ENCODE data around the gene CST3. TPM values are rescaled to one million over a fixed set of nuclear protein-coding genes. Genes with fewer than 3 reads are reported as not detected.
"Not testable (repeated sequence)": the region's sequence is repeated elsewhere in the genome, so short reads cannot be mapped to it uniquely, and the experiment has no call there.

Gene CST3
- total RNA-seq, 1 experiment from 2014 or later = 515 TPM

DNA sequence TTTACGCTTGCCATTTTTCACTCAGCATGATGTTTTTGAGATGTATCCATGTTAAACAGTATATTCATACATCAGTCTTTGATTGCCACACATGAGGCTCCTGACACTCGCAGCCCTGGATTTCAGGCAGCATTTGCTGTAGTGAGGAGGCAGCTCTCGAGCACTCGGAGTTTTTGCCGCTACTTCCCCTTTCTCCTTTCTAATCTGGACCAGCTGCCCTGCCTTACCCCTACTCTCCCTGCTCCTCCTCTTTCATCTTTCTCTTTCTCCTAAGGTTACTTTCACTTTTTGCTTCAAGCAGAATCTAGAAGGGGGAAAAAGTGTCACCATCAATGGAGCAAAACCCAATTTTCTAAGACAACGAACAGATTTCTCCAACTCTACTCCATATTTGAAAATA, 5.9 kb upstream of the CST3 start:
- DNase-seq (ENCODE audit: low read depth) = no peak

DNA sequence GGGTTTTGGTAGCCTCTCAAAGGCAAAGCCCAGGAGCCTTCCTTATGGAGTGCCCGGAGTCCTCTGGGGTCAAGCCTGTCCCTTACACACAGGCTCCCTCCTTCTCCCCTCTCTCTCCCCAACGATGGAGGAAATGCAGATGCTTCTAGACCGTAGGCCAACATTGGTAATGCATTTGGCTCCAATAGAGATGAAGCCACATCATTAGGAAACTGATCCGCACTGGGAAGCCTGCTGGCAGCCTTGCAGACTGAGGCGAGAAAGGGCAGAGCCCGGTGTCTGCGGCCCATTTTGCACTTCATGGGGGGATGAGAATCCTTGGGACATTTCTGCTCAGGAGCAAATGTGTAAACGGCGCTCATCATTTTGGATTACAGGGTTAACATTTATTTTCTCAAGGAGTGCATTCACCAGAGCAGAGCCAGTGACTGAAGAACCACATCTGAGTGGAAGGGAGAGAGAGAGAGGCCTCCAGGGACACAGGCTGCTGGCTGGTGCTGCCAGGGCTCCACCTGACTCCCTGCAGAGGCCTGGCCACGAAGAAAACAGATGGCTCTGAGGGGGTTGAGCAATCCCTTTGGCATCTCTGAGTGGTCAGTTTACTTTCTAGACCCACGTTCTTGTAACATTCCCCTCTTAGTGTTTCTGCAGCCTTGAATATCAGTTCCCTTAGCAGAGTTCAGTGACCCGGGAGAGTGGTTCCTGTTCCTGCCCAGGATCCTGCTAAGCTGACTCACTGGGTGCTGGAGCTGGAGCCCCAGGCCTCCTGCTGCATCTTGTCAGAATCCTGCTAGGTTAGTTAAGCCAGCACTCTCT, 4.4 kb upstream of the CST3 start:
- DNase-seq (ENCODE audit: low read depth) = peak; percentile 99

DNA sequence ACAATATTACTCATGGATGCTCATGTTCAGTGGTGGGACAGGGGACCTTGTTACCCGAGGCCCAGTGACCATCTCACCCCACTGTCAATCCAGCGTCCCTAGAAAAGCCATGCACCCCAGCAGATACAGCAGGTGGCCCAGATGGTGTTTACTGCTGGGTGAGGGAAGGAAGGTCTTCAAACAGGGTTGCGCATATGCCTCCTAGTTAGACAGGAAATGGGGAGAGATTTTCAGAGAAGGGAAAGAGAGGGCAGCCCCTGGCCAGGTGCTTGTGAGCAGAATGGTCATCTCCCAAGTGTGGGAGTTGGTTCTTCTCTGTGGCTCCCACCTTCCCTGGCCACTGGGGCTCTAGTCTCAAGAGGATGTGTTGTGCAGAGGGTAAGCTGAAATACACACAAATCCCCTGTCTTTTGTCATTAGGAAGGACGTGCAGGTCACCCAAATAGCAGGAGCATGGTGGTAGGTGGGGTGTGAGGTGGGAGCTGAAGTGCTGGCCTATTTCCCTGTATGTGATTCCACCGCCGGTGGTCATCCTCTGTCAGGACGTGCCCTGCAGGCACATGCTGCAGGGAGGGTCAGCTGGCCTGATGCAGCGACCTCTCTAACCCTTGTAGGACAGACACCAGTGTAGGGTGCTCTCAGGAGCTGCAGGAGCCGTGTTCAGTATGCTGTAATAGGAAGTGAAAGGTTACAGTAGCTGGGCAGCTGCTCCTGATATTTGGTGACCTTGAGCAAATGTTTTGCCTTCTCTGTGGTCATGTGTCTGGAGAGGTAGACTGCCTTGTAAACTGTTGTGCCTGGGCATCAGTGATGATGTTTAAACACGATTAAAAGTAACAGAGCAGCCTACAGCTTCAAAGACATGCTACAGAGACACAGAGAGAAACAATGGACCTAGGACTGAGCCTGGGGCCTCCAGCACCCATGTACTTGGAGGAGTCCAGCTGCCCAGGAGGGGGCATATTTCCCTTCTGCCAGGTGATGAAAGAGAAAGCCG, 3.2 kb upstream of the CST3 start:
- DNase-seq (ENCODE audit: low read depth) = no peak

DNA sequence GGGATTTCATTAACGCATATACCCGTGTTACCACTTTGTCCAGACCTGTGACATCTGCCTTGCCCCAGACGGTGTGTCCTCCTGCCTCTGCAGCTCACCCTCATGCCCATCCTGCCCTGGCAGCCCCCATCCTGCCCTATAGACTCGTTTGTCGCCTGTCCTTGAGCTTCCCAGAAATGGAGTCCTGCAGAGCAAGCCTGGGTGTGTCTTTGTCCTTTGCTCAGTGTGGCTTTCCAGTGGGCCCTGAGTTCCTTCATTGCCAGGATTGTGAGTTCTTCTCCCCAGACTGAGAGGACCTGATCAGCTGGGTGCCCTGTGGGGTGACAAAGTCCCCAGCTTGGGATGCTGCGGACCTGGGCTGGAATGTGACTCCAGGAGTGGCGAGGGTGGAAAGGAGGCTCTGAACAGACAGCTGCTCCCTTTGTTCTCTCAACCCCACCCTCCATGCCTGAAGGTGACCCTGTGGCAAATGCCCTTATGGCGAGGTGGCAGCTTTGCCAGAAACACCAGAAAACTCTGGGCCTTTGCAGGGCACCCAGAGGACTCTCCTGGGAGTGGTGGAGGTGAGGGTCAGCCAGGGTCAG, 2.4 kb upstream of the CST3 start:
- no peak for DNase-seq (ENCODE audit: low read depth)

DNA sequence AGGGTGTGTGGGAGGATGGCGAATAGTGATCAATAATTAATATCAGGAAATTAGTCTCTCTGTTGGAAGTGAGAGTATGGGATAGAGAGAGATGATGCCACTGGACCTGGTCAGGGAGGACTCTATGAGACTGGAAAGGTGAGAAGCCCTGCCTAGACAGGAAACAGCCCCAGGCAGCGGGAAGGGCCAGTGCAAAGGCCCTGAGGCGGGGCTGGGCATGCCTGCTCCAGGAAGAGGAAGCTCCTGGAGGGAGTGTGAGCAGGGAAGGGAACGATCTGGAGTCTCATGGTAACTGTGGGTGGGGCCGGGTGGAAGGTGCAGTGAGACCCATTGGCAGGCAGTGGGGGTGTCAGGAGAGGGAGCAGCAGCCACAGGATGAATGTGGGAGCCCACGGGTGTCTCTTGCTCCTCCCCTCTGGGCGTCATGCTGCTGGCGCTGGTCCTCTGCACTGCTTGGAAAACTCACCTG, 1.8 kb upstream of the CST3 start:
- DNase-seq (ENCODE audit: low read depth) = no peak

DNA sequence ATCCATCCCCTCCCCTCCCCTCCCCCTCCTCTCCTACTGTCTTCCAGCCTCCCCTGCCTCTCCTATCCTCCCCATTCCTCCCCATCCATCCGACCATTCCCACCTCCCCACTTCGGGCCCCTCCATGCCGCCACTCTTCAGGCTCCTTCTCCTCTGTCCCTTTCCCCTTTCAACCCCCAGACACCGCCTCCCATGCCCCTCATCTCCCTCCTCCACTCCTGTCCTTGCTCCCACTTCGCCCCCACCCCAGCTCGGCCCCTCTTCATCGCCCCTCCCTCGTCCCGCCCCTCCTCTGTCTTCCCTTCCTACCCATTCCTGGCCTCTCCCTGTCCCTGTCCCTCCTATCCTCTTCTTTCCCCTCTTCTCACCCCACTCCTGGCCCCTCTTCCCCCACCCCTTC, 554 bp upstream of the CST3 start:
- DNase-seq (ENCODE audit: low read depth) = no peak

DNA sequence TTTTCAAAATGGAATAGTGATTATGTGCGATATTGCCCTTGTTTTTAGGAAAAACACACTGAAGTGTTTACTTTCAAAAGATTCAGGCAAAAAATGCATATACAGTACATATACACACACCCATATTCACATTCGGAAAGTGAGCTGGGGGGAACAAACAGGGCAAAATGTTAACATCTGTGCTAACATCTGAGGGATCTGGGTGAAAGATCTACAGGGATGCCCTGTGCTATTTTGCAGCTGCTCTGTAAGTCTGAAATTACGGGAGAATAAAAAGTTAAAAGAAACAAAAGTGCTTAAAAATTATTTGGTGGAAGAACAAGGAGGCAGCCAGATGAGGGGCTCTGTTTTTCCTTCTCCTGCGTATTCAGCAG, 860 bp downstream of the CST3 start:
- DNase-seq (ENCODE audit: low read depth) = no peak

DNA sequence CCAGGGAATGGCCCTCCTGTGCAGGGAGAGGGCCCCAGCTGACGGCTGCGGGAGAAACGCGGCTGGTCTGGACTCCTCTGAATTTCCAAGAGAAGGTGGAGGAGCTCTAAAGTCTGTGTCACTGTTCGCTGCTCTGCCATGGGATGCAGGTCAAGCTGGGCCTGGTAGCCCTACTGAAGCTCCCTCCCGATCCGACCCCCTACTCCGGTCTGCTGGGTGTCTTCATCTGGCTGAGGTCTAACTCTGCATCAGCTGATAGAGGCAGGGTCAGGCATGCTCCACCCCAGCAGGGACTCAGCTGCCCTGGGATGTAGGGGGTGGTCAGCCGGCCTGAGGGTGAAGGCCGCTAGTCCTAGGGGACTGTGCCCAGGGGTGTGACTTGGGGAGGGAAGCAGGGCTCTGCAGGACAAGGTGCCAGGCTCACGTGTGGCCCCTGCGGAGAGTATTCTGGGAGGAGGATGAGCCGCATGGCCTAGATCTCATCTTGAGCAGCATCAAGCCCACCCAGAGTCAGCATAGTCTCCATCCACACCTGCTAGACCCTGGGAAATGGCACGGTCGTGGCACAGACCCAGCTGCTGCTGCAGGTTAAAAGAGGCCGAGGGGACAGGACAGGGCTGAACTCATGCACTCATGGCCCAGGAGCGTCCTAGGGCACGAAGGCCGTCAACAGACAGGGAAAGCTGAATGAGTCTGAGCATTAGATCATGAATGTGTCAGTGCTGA, 1.4 kb downstream of the CST3 start:
- DNase-seq (ENCODE audit: low read depth) = no peak

DNA sequence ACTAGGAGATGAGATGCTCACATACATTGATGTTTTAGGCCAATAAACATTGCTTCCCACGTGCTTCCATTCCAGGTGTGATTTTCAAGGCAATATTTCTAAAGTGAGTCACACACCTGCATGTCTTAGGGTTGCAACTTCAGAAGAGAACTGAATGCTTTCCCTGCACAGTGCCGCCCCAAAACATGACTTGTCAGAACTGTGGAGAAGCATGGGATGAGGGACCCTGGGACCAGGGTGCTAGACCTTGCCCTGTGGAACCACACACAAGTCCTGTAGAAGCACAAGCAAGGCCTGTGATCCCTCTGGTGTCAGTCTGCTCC, 2.0 kb downstream of the CST3 start:
- DNase-seq (ENCODE audit: low read depth) = not testable (repeated sequence)

DNA sequence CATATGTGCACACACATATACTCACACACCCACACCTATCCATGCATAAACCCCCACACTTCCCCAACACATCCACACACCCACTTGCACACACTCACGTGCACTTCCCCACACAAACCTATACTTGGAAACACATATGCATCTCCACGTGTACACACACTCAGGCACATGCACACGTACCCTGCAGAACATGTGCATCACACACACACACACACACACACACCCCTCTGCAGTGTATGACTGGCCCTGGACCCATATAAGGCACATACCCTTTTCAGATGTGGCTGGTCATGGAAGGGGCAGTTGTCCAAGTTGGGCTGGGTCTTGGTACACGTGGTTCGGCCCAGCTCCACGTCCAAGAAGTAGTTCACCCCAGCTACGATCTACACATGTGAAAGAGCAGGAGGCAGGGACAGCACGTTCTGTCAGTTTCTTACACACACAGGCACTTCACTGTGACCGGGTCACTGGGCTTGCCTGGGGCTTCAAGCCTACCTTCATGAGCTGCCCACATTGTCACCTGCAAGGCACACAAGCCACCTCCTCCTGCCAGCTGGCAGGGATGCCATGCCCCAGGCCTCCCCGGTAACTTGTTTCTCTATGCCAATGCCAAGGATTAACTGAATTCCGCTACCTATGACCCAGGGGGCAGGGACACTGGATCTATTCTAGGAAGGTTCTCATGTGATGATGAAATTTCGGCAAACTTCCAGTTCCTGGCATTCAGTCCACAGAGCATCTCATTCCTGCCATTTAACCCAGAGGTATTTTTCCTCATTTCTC, 2.6 kb downstream of the CST3 start:
- DNase-seq (ENCODE audit: low read depth) = no peak

DNA sequence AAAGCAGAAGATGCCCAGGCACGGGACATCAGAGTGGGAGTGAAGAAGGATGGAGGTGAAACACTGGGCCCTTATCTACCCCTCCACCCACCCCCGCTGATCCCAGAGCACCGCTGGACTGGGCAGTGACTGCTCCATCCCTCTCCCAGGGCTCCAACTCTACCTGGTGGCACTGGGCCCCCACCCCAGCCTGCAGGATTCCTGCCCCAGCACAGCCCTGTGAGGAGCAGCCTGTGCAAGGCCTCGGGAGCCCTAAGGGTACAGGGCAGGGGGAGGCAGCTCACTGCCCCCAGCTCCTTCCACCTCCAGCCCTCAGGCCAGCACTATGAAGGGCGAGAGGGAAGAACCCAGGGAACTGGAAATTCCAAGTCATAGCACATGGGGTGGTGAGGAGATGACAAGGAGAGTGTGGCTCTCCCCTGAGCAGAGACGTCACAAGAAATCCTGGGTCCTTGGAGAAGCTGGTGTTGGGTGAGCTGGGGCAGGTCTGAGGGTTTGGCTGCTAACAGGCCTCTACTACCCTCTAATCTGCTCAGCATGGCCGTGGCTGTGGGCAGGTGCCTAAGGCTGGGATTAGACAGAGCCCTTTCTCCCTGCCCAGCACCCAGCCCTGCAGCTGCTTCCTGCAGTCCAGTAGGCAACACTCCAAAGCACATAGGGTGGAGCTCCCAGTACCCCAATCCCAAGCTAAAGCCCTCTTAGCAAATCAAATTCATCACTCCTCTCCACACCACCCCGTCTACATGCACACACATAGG, 3.5 kb downstream of the CST3 start:
- DNase-seq (ENCODE audit: low read depth) = no peak

DNA sequence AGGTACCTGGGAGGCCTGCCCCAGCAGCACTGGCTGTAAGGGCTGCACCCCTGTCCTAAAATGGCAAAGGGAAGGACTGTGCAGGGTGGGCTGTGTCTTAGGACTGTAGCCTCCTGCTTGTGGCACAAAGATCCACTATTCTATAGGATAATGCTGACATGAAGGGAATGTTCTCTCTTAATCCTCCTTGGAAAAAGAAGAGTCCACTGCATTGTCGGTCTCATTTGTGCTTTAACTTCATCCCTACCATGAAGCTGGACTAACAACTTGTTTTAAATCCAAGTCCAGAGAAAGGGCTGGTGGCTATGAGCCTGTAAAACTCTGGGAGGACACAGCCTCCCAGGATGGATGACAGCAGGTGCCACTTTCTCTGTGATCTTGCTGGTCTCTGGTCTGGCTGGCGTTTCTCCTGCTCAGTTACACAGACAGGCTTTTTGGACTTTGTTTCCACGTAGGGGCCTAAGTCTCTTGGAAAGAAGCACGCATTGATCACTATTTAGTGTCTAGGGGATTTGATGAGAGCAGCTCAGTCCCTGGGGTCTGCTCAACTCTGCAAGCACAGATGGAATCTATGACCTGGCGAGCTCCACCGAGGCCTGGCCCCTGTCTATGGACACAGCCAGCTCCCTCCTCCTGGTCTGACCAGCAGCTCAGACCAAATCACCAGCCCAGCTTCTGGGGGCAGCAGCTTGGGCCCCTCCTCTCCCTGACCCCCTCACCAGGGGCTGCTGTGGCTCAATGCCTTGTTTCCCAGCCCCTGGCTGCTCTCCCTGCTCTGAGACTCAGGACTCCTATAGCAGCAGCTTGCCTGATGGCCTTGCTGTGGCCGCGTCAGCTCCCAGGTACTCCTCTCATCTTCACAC, 4.8 kb downstream of the CST3 start:
- DNase-seq (ENCODE audit: low read depth) = no peak

DNA sequence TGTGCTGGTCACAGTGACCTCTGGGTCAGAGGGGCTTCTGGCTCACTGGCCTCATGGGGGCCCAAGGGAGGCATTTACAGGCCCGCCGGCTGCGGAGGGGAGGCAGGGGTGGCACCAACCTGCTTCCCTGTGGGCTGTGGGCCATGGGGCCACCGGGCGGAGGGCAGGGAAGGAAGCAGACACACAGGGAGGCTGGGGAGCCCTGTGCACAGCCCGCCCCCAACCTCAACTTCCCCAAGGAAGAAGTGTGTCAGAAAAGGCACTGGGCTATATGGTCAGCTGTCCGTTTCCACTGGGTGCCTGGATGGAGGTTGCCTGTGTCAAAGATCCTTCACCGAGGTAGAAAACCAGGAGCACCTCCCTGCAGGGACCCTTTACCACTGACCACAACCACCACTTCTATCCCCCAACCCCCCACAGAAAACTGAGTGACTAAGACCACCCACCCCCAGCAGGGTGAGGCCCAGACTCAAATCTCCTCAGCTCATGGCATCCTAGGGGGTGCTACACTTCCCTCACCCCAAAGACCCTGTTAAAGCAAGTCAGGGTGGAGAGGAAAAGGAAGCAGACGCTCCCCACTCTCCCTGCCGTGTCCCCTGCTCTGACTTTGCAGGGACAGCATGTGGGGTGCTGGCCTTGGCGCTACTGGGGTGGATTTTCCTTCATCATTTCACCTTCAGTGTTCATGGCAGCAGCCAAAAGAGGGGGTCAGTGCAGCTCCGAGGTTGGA, 5.6 kb downstream of the CST3 start:
- DNase-seq (ENCODE audit: low read depth) = no peak

DNA sequence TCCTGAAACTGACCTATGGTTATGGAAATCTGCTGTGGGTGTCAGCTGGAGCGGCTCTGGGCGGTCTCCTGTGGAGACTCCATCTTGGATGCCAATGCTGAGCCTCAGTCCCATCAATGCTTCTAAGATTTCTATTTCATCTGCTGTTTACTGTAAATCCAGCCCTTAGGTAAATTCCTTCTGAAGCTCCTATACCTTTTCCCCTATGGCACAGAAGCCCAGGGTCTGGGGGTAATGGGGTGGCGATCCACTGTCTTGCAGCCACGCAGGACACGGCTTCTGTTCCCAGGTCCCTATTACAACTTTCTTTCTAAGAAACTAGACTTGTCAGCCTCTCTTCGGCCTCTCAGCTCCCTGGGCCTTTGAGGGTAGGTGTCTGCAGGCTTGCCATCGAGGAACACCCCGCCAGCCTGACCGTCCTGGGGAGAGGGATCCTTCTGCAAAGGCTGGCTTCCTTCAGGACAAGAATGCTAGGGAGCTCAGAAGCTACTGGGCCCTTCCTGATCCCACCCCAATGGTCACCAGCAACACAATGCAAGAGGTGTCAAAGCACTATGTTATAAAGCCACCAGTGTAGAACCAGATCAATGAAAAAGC, 6.4 kb downstream of the CST3 start:
- no peak for DNase-seq (ENCODE audit: low read depth)

DNA sequence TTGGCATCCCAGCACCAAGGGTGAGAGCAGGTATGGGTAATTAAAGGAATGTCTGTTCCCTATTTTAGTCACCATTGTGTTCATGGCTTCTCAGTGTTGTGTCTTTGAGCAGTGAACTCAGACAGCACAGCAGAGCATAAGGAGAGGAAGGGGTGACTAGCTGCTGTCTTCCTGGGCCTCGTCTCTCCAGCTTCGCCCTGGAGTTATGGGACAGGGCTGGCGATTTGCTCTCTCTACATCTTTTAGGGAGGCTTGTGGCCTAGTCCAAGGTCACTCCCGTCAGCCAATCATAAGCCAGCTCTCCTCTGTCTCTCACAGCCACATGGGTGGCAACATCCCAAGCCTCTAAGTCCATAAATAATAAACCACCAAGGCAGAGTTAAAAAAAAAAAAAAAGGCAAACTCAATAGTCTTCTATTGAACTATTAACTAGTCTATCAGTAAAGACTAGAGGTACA, 7.3 kb downstream of the CST3 start:
- DNase-seq (ENCODE audit: low read depth) = no peak

DNA sequence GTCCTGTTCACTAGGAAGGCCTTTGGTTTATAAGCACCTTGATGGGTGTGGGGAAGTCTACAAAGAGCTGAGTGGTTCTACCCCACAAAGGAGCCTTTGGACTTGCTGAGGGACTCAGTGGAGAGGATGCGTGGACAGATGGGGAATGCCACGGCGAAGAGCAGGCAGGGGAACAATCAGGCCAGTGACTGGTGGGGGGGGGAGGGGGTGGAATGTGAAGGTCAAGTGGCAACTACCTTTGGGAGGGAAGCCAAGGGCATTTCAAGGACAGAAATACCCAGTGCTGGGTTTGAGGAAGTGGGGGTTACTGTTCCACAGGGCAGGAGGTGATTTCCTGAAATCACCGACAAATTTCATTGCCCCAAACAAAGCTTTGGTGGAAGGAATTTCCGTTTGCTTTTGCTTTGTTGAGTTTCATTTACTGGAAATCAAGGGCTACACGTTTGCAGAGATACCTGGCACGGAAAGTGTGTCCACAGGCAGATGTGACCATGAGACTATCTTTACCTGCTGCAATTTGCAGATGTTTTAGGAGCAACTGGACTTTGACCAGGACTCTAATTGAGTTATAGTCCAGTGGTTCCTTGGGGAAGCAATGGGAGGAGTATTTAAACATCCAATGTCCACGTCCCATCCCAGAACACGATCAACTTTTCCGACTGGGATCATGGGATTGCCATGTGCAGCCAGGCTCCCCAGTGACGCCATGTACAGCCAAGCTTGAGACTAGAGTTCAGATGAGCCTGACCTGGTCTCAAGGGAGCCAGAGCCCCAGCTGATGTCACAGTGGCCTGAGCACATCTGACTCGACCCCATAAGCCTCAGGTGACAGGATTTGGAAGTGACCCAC, 8.0 kb downstream of the CST3 start:
- DNase-seq (ENCODE audit: low read depth) = no peak

DNA sequence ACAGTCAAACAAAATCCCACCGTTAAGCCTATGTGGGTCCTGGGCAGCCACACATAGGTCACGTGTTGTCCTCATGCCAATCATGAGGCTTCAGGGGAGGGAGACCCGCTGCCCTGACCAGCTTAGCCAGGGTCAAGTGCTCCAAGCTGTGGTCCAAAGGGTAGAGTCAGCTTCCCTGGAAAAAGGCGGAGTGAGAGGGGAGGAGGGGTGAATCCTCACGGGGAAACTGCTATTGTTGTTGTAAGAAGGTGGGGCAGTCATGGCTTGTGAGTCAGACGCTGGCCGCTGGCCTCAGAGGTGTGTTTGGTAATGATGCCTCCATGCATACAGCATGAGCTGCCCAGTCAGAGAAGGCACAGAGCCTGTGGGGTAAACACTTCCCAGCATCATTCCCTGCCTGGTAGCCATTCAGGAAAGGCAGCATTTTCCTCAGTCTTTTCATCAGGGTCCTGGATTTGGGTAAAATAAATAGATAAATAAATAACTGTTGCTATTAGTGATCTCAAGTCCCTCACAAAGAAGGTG, 8.7 kb downstream of the CST3 start:
- peak; percentile 72 for DNase-seq (ENCODE audit: low read depth)

All from RPMI7951 (cell line).